Measurements from ENCODE around the gene MROH8.

Gene MROH8

GRCh38 chr20:37205794-37206193 lies 26.4 kb upstream of the MROH8 start:
- TF ChIP-seq, protein P1, sequence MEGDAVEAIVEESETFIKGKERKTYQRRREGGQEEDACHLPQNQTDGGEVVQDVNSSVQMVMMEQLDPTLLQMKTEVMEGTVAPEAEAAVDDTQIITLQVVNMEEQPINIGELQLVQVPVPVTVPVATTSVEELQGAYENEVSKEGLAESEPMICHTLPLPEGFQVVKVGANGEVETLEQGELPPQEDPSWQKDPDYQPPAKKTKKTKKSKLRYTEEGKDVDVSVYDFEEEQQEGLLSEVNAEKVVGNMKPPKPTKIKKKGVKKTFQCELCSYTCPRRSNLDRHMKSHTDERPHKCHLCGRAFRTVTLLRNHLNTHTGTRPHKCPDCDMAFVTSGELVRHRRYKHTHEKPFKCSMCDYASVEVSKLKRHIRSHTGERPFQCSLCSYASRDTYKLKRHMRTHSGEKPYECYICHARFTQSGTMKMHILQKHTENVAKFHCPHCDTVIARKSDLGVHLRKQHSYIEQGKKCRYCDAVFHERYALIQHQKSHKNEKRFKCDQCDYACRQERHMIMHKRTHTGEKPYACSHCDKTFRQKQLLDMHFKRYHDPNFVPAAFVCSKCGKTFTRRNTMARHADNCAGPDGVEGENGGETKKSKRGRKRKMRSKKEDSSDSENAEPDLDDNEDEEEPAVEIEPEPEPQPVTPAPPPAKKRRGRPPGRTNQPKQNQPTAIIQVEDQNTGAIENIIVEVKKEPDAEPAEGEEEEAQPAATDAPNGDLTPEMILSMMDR (conservative IDR thresholded peaks at IDR 0.05): no peak
- TF ChIP-seq ZFX (IDR thresholded peaks at IDR 0.05): no peak
- no peak overlapping the region for H3K27ac ChIP-seq

GRCh38 chr20:37205130-37205529 lies 25.8 kb upstream of the MROH8 start:
- TF ChIP-seq, protein P1 (conservative IDR thresholded peaks at IDR 0.05): no peak
- TF ChIP-seq ZFX (IDR thresholded peaks at IDR 0.05): no peak
- H3K27ac ChIP-seq: no peak overlapping the region

- no peak for TF ChIP-seq ZFX (IDR thresholded peaks at IDR 0.05)
- TF ChIP-seq, protein P1 (conservative IDR thresholded peaks at IDR 0.05): no peak
- H3K27ac ChIP-seq: no peak overlapping the region
Observed at GRCh38 chr20:37204056-37204455, 24.7 kb upstream of the MROH8 start.

DNA sequence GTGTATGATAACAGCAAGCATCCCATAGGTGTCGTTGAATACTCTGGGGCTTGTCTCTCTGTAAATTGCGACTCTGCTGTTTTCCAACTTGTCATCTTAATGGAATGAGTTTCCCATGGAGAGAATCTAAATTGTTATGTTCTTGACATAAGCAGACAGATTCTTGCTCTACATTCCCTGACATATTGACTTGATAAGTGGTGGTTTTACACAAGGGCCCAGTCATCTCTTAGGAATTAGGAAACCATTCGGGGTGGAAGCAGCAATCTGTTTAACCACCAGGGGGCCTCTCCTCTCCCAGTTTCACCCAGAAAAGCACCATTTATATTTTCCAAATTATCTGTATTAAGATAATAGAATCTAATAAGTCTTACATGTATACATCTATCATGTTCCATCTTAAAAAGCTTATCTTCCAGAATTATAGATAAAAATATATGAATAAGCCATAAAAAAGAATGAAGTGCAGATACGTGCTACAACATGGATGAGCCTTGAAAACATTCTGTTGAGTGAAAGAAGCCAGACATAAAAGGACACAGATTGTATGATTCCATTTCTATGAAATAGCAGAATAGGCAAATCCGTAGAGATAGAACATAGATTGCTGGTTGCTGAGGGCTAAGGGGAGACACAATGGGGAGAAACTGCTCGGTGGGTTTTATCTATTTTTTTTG lies 23.1 kb upstream of the MROH8 start:
- no peak overlapping the region for H3K27ac ChIP-seq

DNA sequence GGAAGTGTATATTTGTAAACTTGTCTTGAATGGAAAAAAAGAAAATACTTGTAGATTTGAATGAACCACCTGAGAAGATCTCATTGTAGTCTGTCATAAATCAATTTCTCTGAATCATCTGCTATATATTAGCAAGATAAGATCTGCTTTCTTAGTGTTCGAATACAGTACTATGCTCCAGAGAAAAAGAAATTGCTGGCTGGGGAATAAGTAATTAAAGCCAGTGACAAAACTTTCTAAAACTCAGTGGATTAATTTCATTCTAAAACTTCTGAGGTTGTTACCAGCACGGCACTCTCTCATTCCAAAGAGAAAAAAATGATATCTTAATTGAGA lies 22.4 kb upstream of the MROH8 start:
- no peak for TF ChIP-seq ZFX (IDR thresholded peaks at IDR 0.05)
- H3K27ac ChIP-seq: no peak overlapping the region

More for the DNA sequence above, 23.1 kb upstream of the MROH8 start:
- no peak for TF ChIP-seq ZFX (IDR thresholded peaks at IDR 0.05)
- TF ChIP-seq, protein P1 (conservative IDR thresholded peaks at IDR 0.05): peak; percentile 91

DNA sequence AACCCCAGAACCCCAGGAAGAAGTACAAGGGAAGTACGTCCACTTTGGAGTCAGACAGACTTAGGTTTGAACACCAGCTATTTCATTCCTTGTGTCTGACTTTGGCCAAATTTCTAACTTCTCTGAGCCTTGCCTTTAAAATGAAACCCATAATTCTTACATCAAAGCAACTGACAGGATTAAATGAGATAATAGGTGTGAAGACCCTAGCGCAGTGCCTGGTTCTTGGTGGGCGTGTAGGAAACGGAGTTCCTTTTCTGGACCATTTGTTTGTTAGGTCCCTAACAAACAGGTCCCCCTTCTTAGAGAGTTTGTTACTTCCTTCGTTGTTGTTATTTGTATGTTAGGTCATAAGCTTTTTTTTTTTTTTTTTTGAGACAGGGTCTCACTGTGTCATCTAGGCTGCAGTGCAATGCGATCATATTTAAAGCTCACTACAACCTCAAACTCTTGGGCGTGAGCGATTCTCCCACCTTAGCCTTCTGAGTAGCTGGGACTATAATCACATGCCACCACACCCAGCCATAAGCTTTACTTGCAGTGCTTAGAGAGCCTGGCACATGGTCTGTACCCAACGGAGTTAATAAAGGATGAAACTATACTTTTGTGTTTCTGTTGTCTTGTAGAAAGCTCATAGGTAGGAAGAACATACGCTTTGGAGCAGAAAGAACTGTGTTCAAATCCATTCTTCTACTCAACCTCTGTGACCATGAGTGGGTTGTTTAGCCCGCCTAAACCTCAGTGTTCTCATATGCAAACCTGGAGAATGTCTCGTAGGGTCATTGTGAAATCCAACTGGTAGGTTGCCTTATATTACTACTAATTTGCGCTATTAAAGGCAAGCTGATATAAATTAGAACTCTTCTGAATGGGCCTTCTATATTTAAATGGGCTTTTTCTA lies 21.8 kb upstream of the MROH8 start:
- TF ChIP-seq ZFX (IDR thresholded peaks at IDR 0.05): no peak
- TF ChIP-seq, protein P1 (conservative IDR thresholded peaks at IDR 0.05): no peak
- no peak overlapping the region for H3K27ac ChIP-seq

DNA sequence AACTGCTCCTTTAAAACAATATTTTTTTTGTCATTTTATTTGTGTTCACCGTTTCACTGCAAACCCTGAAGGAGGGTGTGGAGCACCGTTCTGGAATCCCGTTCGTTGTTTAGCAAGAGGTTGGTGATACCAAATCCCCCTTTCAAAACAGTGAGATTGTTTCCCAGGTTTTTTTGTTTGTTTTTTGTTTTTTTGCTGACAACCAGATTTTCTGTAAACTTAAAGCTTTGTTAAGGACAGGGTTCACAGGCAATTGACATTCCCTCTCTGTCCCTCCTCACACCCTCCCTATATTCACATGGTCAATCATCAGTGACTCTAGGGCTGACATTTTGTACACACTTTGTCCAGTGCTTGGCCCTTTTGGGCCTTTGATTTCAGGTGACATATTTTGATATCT lies 21.0 kb upstream of the MROH8 start:
- TF ChIP-seq ZFX (IDR thresholded peaks at IDR 0.05): no peak
- TF ChIP-seq, protein P1 (conservative IDR thresholded peaks at IDR 0.05): no peak
- H3K27ac ChIP-seq: no peak overlapping the region

Data from C4-2B (cell line).